SK-N-SH (cell line): Measurements from ENCODE around the gene ZBTB38. TPM values are rescaled to one million over a fixed set of nuclear protein-coding genes. Genes with fewer than 3 reads are reported as not detected.

Experiments used
- CTCF ChIA-PET: fragments of 300-600, 350-600 bp; formaldehyde crosslinking; extraction: SDS; loops from one replicate; lab custom pipeline; 2021; lab: Yijun Ruan, JAX
- POLR2A ChIA-PET: fragments of 350-600 bp; sonication (Branson Sonifier 250); formaldehyde crosslinking; extraction: SDS; loops from one replicate; lab custom pipeline; 2020; ENCODE audit warnings: antibody characterized with exemption, inconsistent platforms; lab: Yijun Ruan, JAX
- DNase-seq: peaks from one replicate; pipeline ENCODE4 v3.0.0; 2012
- H2AFZ ChIP-seq: fragments of 200-600 bp; sonication (generic); 2 replicates; pipeline ENCODE4 v1.8.1; 2016; ENCODE audit warnings: antibody characterized with exemption, mild to moderate bottlenecking, low read depth
- H3F3A ChIP-seq: fragments of 200-600 bp; sonication (generic); replicated peaks from 2 replicates; pipeline ENCODE3; 2016; ENCODE audit warnings: antibody characterized with exemption, mild to moderate bottlenecking; ENCODE audit not compliant: insufficient read depth
- H3K27ac ChIP-seq, 2 experiments: fragments of 200-500 bp in 1 of 2; fragments of 200-600 bp in 1 of 2; sonication (Bioruptor generic) in 1 of 2; sonication (generic), shearing (Covaris generic) in 1 of 2; 2 replicates each; pipeline versions ENCODE4 v1.5.1 to v1.6.1; 2014 to 2016; ENCODE audit warnings: low read depth in 2 of 2, inconsistent platforms in 1 of 2, low read length in 1 of 2, mild to moderate bottlenecking in 1 of 2, mixed read lengths in 1 of 2
- H3K27me3 ChIP-seq: fragments of 200-600 bp; sonication (generic), shearing (Covaris generic); 2 replicates; pipeline ENCODE4 v1.6.1; 2016; ENCODE audit warnings: mixed run types; ENCODE audit not compliant: insufficient read depth
- H3K36me3 ChIP-seq, 2 experiments: fragments of 200-500 bp in 1 of 2; fragments of 200-600 bp in 1 of 2; sonication (Bioruptor generic) in 1 of 2; sonication (generic) in 1 of 2; replicated peaks in 1 of 2; 2 replicates each; pipeline versions ENCODE3 to v1.5.1; 2014 to 2016; ENCODE audit warnings: low read length in 1 of 2, mild to moderate bottlenecking in 1 of 2; ENCODE audit not compliant: insufficient read depth in 2 of 2, control insufficient read depth in 1 of 2
- H3K4me1 ChIP-seq, 2 experiments: fragments of 200-500 bp in 1 of 2; fragments of 200-600 bp in 1 of 2; sonication (Bioruptor generic) in 1 of 2; sonication (generic), shearing (Covaris generic) in 1 of 2; 2 replicates each; pipeline versions ENCODE4 v1.5.1 to v1.6.1; 2014 to 2016; ENCODE audit warnings: low read depth in 1 of 2, low read length in 1 of 2, mixed run types in 1 of 2; ENCODE audit not compliant: insufficient read depth in 2 of 2, control insufficient read depth in 1 of 2
- H3K4me2 ChIP-seq: fragments of 200-600 bp; sonication (generic), shearing (Covaris generic); 2 replicates; pipeline ENCODE4 v1.6.1; 2017; ENCODE audit warnings: mixed run types
- H3K4me3 ChIP-seq, 2 experiments: fragments of 200-500 bp in 1 of 2; fragments of 200-600 bp in 1 of 2; sonication (Bioruptor generic) in 1 of 2; sonication (generic), shearing (Covaris generic) in 1 of 2; 2 replicates each; pipeline versions ENCODE4 v1.5.1 to v1.8.1; 2014 to 2016; ENCODE audit warnings: low read depth in 2 of 2, inconsistent platforms in 1 of 2, low read length in 1 of 2, mild to moderate bottlenecking in 1 of 2, mixed read lengths in 1 of 2, moderate library complexity in 1 of 2
- H3K79me2 ChIP-seq: fragments of 200-600 bp; sonication (generic); 2 replicates; pipeline ENCODE4 v1.8.1; 2017; ENCODE audit warnings: mild to moderate bottlenecking; ENCODE audit not compliant: insufficient read depth
- H3K9ac ChIP-seq: fragments of 200-600 bp; sonication (generic); 2 replicates; pipeline ENCODE4 v1.6.1; 2017; ENCODE audit warnings: mixed run types
- H3K9me2 ChIP-seq: fragments of 200-600 bp; sonication (generic); 2 replicates; pipeline ENCODE4 v1.6.1; 2017; ENCODE audit warnings: mixed run types
- H3K9me3 ChIP-seq: fragments of 200-600 bp; sonication (generic); 2 replicates; pipeline ENCODE4 v1.6.1; 2017; ENCODE audit warnings: mixed run types, mild to moderate bottlenecking, moderate library complexity
- H4K20me1 ChIP-seq: fragments of 200-600 bp; sonication (generic); 2 replicates; pipeline ENCODE4 v1.6.1; 2017; ENCODE audit warnings: mild to moderate bottlenecking, mixed run types; ENCODE audit not compliant: insufficient read depth
- FOXJ3 ChIP-seq: sonication (generic); formaldehyde crosslinking; IDR thresholded peaks from 2 replicates; pipeline ENCODE4 v1.5.1; 2020; ENCODE audit warnings: mild to moderate bottlenecking, missing genetic modification reagents
- FOXM1 ChIP-seq: IDR thresholded peaks from 2 replicates; pipeline ENCODE4 v1.4.0; 2012; ENCODE audit warnings: low read depth, mild to moderate bottlenecking
- GABPA ChIP-seq: IDR thresholded peaks from 2 replicates; pipeline ENCODE4 v1.4.0; 2012; ENCODE audit warnings: low read depth, mild to moderate bottlenecking
- GATA2 ChIP-seq: sonication (generic); formaldehyde crosslinking; IDR thresholded peaks from 2 replicates; pipeline ENCODE4 v1.5.0; 2020; ENCODE audit warnings: mild to moderate bottlenecking, missing genetic modification reagents
- JUND ChIP-seq: IDR thresholded peaks from 2 replicates; pipeline ENCODE4 v1.4.0; 2012
- MEF2A ChIP-seq: IDR thresholded peaks from 2 replicates; pipeline ENCODE4 v1.4.0; 2012; ENCODE audit warnings: low read depth, borderline replicate concordance
- RFX5 ChIP-seq: IDR thresholded peaks from 2 replicates; pipeline ENCODE4 v1.6.1; 2012; ENCODE audit warnings: mild to moderate bottlenecking, improper control_type of control experiment, low read length
- RXRA ChIP-seq: IDR thresholded peaks from 2 replicates; pipeline ENCODE4 v1.4.0; 2012; ENCODE audit warnings: low read depth, mild to moderate bottlenecking, borderline replicate concordance
- SMC3 ChIP-seq: IDR thresholded peaks from 2 replicates; pipeline ENCODE4 v1.6.1; 2012; ENCODE audit warnings: low read depth, low read length, improper control_type of control experiment
- TAF1 ChIP-seq: IDR thresholded peaks from 2 replicates; pipeline ENCODE4 v1.6.1; 2012; ENCODE audit warnings: low read depth, mild to moderate bottlenecking, low read length, moderate library complexity, borderline replicate concordance
- WGBS: methylation state at CpG from one replicate; pipeline ENCODE4 v1.1.6; 2017; ENCODE audit warnings: low lambda C conversion rate; 5-methylcytosine and 5-hydroxymethylcytosine counted together
- polyA plus RNA-seq, 3 experiments: library from polyadenylated mRNA; depleted of rRNA; stranded (reverse); fragments of >200 nt; gene quantifications; 2 replicates each; pipeline ENCODE4 v1.2.3, GENCODE V29; 2012
- TF ChIP-seq, protein P1 (sequence below): IDR thresholded peaks from 2 replicates; pipeline ENCODE4 v1.4.0; 2012; ENCODE audit warnings: low read depth, borderline replicate concordance
- TF ChIP-seq, protein P2 (sequence below): IDR thresholded peaks from 2 replicates; pipeline ENCODE4 v1.6.1; 2012; ENCODE audit warnings: mild to moderate bottlenecking, low read depth, low read length, moderate library complexity
- TF ChIP-seq, protein P3 (sequence below): IDR thresholded peaks from 2 replicates; pipeline ENCODE4; 2012
- TF ChIP-seq, protein P4 (sequence below): fragments of 200-600 bp; sonication (generic); IDR thresholded peaks from 2 replicates; pipeline ENCODE4 v1.6.1; 2017; ENCODE audit warnings: antibody characterized with exemption, mild to moderate bottlenecking, moderate library complexity
- TF ChIP-seq, protein P5 (sequence below): fragments of 150-350 bp; IDR thresholded peaks from 2 replicates; pipeline ENCODE4 v1.6.1; 2016; ENCODE audit warnings: mild to moderate bottlenecking, low read depth, low read length

The ZBTB38 gene
- polyA plus RNA-seq, 1 of the 3 experiments (the other 2 are of a cell fraction), result 10.1 TPM

DNA sequence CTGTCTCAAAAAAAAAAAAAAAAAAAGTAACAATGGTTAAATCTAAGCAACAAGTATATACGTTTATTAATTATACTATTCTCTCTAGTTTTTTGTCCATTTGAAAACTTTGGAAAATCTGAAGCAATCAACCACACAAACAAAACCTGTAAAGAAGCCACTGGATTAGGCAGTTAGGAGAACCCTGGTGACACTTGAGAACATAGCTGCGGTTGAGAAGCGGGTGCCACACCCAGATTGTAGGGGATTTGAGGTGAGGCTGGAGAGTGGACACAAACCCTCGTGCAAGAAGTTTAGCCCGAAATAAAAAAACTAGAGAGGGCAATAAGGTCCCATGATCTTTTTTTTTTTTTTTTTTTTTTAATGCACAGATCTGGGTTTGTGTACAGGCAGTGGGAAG, 25.9 kb upstream of the ZBTB38 start:
- no peaks in the 10 kb centered on the region for H3K27me3 ChIP-seq
- no peaks in the 10 kb centered on the region for H3K79me2 ChIP-seq
- H3K27ac ChIP-seq, result no peak overlapping the region
- no peaks in the 10 kb centered on the region for H3K9me2 ChIP-seq
- ChIA-PET POLR2A (no interaction called here), CTCF (interaction anchor here (1.2 kb wide), 1 partner anchor 19 kb away, joined by 9 read pairs; no protein-coding TSS in a partner anchor)
- no peak for DNase-seq
- 56% methylated on average over 5 of the region's 5 CpGs for WGBS
- H2AFZ ChIP-seq, result no peak overlapping the region
- H3K4me1 ChIP-seq, result peaks cover 0 to 6% of the 10 kb centered on the region in 2 experiments; a peak in 1 of 4 replicates
- TF ChIP-seq GABPA (no peak), MEF2A (no peak), JUND (no peak), RXRA (no peak), TAF1 (no peak), FOXJ3 (CRISPR knock-in tag) (no peak), GATA2 (no peak)
- TF ChIP-seq, protein P1, sequence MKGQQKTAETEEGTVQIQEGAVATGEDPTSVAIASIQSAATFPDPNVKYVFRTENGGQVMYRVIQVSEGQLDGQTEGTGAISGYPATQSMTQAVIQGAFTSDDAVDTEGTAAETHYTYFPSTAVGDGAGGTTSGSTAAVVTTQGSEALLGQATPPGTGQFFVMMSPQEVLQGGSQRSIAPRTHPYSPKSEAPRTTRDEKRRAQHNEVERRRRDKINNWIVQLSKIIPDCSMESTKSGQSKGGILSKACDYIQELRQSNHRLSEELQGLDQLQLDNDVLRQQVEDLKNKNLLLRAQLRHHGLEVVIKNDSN, result no peak
- TF ChIP-seq, protein P2, sequence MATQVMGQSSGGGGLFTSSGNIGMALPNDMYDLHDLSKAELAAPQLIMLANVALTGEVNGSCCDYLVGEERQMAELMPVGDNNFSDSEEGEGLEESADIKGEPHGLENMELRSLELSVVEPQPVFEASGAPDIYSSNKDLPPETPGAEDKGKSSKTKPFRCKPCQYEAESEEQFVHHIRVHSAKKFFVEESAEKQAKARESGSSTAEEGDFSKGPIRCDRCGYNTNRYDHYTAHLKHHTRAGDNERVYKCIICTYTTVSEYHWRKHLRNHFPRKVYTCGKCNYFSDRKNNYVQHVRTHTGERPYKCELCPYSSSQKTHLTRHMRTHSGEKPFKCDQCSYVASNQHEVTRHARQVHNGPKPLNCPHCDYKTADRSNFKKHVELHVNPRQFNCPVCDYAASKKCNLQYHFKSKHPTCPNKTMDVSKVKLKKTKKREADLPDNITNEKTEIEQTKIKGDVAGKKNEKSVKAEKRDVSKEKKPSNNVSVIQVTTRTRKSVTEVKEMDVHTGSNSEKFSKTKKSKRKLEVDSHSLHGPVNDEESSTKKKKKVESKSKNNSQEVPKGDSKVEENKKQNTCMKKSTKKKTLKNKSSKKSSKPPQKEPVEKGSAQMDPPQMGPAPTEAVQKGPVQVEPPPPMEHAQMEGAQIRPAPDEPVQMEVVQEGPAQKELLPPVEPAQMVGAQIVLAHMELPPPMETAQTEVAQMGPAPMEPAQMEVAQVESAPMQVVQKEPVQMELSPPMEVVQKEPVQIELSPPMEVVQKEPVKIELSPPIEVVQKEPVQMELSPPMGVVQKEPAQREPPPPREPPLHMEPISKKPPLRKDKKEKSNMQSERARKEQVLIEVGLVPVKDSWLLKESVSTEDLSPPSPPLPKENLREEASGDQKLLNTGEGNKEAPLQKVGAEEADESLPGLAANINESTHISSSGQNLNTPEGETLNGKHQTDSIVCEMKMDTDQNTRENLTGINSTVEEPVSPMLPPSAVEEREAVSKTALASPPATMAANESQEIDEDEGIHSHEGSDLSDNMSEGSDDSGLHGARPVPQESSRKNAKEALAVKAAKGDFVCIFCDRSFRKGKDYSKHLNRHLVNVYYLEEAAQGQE, result no peak
- H3K36me3 ChIP-seq, result no peaks in the 10 kb centered on the region
- H3F3A ChIP-seq, result no peaks in the 10 kb centered on the region
- no peaks in the 10 kb centered on the region for H3K9me3 ChIP-seq
- no peak overlapping the region for H3K4me3 ChIP-seq
- no peak overlapping the region for H3K9ac ChIP-seq
- H4K20me1 ChIP-seq, result no peaks in the 10 kb centered on the region
- no peak overlapping the region for H3K4me2 ChIP-seq

DNA sequence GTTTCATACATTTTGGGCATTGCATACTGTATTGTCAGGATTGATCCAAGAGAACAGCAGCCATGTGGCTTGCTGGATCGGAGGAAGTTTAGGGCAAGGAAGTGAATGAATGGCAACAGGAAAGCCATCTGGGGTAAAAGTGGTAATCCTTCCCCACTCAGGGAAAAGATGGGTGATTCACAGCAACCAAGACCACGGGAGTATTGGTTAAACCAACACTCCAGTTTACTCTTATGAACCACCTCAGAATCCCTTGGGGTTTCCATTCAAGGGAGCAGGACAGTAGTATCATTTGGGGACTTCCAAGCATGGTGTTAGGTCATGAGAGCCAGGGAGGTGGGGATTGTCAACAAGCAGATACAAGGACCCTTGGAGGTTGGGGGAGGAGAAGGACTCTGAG, 25.2 kb upstream of the ZBTB38 start:
- CTCF ChIA-PET, result interaction anchor here (1.2 kb wide), 1 partner anchor 18 kb away, joined by 9 read pairs; no protein-coding TSS in a partner anchor
- Histone ChIP-seq H3K9me3 (no peaks in the 10 kb centered on the region), H3K4me3 (no peak overlapping the region), H2AFZ (no peak overlapping the region), H3F3A (no peaks in the 10 kb centered on the region), H3K9ac (no peak overlapping the region), H3K9me2 (no peaks in the 10 kb centered on the region), H4K20me1 (no peaks in the 10 kb centered on the region), H3K36me3 (no peaks in the 10 kb centered on the region), H3K4me1 (no peaks in the 10 kb centered on the region), H3K27me3 (no peaks in the 10 kb centered on the region), H3K27ac (no peak overlapping the region), H3K79me2 (no peaks in the 10 kb centered on the region), H3K4me2 (no peak overlapping the region)
- POLR2A ChIA-PET, result no interaction called here
- WGBS, result 54% methylated on average over 2 of the region's 2 CpGs
- DNase-seq, result no peak
- no peak for TF ChIP-seq SMC3
- TF ChIP-seq RXRA, result no peak
- no peak for TF ChIP-seq GATA2
- no peak for TF ChIP-seq TAF1
- TF ChIP-seq, protein P3, sequence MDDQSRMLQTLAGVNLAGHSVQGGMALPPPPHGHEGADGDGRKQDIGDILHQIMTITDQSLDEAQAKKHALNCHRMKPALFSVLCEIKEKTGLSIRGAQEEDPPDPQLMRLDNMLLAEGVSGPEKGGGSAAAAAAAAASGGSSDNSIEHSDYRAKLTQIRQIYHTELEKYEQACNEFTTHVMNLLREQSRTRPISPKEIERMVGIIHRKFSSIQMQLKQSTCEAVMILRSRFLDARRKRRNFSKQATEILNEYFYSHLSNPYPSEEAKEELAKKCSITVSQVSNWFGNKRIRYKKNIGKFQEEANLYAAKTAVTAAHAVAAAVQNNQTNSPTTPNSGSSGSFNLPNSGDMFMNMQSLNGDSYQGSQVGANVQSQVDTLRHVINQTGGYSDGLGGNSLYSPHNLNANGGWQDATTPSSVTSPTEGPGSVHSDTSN, result no peak
- no peak for TF ChIP-seq FOXM1
- TF ChIP-seq, protein P4, sequence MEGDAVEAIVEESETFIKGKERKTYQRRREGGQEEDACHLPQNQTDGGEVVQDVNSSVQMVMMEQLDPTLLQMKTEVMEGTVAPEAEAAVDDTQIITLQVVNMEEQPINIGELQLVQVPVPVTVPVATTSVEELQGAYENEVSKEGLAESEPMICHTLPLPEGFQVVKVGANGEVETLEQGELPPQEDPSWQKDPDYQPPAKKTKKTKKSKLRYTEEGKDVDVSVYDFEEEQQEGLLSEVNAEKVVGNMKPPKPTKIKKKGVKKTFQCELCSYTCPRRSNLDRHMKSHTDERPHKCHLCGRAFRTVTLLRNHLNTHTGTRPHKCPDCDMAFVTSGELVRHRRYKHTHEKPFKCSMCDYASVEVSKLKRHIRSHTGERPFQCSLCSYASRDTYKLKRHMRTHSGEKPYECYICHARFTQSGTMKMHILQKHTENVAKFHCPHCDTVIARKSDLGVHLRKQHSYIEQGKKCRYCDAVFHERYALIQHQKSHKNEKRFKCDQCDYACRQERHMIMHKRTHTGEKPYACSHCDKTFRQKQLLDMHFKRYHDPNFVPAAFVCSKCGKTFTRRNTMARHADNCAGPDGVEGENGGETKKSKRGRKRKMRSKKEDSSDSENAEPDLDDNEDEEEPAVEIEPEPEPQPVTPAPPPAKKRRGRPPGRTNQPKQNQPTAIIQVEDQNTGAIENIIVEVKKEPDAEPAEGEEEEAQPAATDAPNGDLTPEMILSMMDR, result no peak
- no peak for TF ChIP-seq RFX5
- TF ChIP-seq, protein P5, sequence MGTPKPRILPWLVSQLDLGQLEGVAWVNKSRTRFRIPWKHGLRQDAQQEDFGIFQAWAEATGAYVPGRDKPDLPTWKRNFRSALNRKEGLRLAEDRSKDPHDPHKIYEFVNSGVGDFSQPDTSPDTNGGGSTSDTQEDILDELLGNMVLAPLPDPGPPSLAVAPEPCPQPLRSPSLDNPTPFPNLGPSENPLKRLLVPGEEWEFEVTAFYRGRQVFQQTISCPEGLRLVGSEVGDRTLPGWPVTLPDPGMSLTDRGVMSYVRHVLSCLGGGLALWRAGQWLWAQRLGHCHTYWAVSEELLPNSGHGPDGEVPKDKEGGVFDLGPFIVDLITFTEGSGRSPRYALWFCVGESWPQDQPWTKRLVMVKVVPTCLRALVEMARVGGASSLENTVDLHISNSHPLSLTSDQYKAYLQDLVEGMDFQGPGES, result no peak
